ENCODE data around the gene LCE2B.
"Not testable (repeated sequence)": the region's sequence is repeated elsewhere in the genome, so short reads cannot be mapped to it uniquely, and the experiment has no call there.

Gene LCE2B

GRCh38 chr1:152658649-152659048 is 27.3 kb upstream of the LCE2B start:
- Histone ChIP-seq H3K9ac (ENCODE audit: low read length) (no peak overlapping the region), H3K27ac (ENCODE audit: low read length, poor library complexity, severe bottlenecking) (no peak overlapping the region), H3K36me3 (ENCODE audit: control insufficient read depth in 1 of 2, insufficient read depth in 2 of 2, low read depth in 1 of 2, low read length in 2 of 2) (no peaks in the 10 kb centered on the region), H3K79me1 (replicated peaks; ENCODE audit: low read length, poor library complexity, severe bottlenecking) (no peaks in the 10 kb centered on the region), H3K4me3 (ENCODE audit: insufficient read depth in 1 of 2, low read depth in 1 of 2, low read length in 2 of 2) (no peak overlapping the region), H2AFZ (ENCODE audit: low read depth, low read length) (no peak overlapping the region), H3K27me3 (ENCODE audit: control insufficient read depth in 1 of 2, insufficient read depth in 1 of 2, low read length in 2 of 2) (no peaks in the 10 kb centered on the region), H2BK15ac (ENCODE audit: low read depth, poor library complexity, severe bottlenecking) (no peak overlapping the region), H3K9me3 (ENCODE audit: control insufficient read depth, low read length) (no peaks in the 10 kb centered on the region), H3K4me1 (ENCODE audit: control insufficient read depth, insufficient read depth, low read depth, low read length) (no peaks in the 10 kb centered on the region), H2AK5ac (ENCODE audit: low read length, severe bottlenecking) (no peak overlapping the region), H2BK5ac (ENCODE audit: low read depth, low read length, poor library complexity, severe bottlenecking) (no peak overlapping the region), H3K4me2 (ENCODE audit: low read length, poor library complexity, severe bottlenecking) (no peak overlapping the region), H4K91ac (ENCODE audit: low read length) (no peak overlapping the region), H3K23ac (ENCODE audit: low read length in 2 of 2) (no peak overlapping the region), H4K8ac (ENCODE audit: low read length) (no peak overlapping the region), H2BK120ac (ENCODE audit: low read depth, low read length) (no peak overlapping the region), H3K14ac (ENCODE audit: low read length in 2 of 2) (no peak overlapping the region), H3K4ac (ENCODE audit: low read depth in 1 of 2, low read length in 2 of 2) (no peak overlapping the region), H2BK12ac (ENCODE audit: low read length in 2 of 2) (no peak overlapping the region), H3K18ac (ENCODE audit: low read depth in 1 of 2, low read length in 2 of 2) (no peak overlapping the region)
- DNase-seq: no peak
- WGBS: 62% methylated on average over 2 of the region's 3 CpGs

GRCh38 chr1:152663098-152663497 is 22.8 kb upstream of the LCE2B start, which contains the start of gene LCE2D:
LCE2D (plus strand) TSS chr1:152663380; CDS start chr1:152664106, 726 bp downstream.
- DNase-seq: no peak
- H4K8ac ChIP-seq (ENCODE audit: low read length): no peak within 1 kb of the TSS
- H2BK5ac ChIP-seq (ENCODE audit: low read depth, low read length, poor library complexity, severe bottlenecking): no peak within 1 kb of the TSS
- no peak within 1 kb of the TSS for H3K18ac ChIP-seq (ENCODE audit: low read depth in 1 of 2, low read length in 2 of 2)
- no peak within 1 kb of the TSS for H2BK15ac ChIP-seq (ENCODE audit: low read depth, poor library complexity, severe bottlenecking)
- no peak within 1 kb of the TSS for H3K27ac ChIP-seq (ENCODE audit: low read length, poor library complexity, severe bottlenecking)
- H3K23ac ChIP-seq (ENCODE audit: low read length in 2 of 2): no peak within 1 kb of the TSS
- H3K4me1 ChIP-seq (ENCODE audit: control insufficient read depth, insufficient read depth, low read depth, low read length): no peaks in the 10 kb centered on the region
- no peak within 1 kb of the TSS for H2BK120ac ChIP-seq (ENCODE audit: low read depth, low read length)
- H3K4me3 ChIP-seq (ENCODE audit: insufficient read depth in 1 of 2, low read depth in 1 of 2, low read length in 2 of 2): no peak within 1 kb of the TSS
- no peaks in the 10 kb centered on the region for H3K27me3 ChIP-seq (ENCODE audit: control insufficient read depth in 1 of 2, insufficient read depth in 1 of 2, low read length in 2 of 2)
- H3K79me1 ChIP-seq (replicated peaks; ENCODE audit: low read length, poor library complexity, severe bottlenecking): no peaks in the 10 kb centered on the region
- H3K14ac ChIP-seq (ENCODE audit: low read length in 2 of 2): no peak within 1 kb of the TSS
- no peak within 1 kb of the TSS for H3K9ac ChIP-seq (ENCODE audit: low read length)
- 32% methylated on average over 3 of the region's 3 CpGs for WGBS
- no peak within 1 kb of the TSS for H2AFZ ChIP-seq (ENCODE audit: low read depth, low read length)
- no peaks in the 10 kb centered on the region for H3K36me3 ChIP-seq (ENCODE audit: control insufficient read depth in 1 of 2, insufficient read depth in 2 of 2, low read depth in 1 of 2, low read length in 2 of 2)
- H4K91ac ChIP-seq (ENCODE audit: low read length): no peak within 1 kb of the TSS
- H2BK12ac ChIP-seq (ENCODE audit: low read length in 2 of 2): no peak within 1 kb of the TSS
- no peak within 1 kb of the TSS for H3K4ac ChIP-seq (ENCODE audit: low read depth in 1 of 2, low read length in 2 of 2)
- no peak within 1 kb of the TSS for H3K4me2 ChIP-seq (ENCODE audit: low read length, poor library complexity, severe bottlenecking)
- H2AK5ac ChIP-seq (ENCODE audit: low read length, severe bottlenecking): no peak within 1 kb of the TSS
- H3K9me3 ChIP-seq (ENCODE audit: control insufficient read depth, low read length): no peaks in the 10 kb centered on the region

GRCh38 chr1:152666171-152666570 is 19.8 kb upstream of the LCE2B start:
- not testable (repeated sequence) for H4K8ac ChIP-seq (ENCODE audit: low read length); H3K4me3 ChIP-seq (ENCODE audit: insufficient read depth in 1 of 2, low read depth in 1 of 2, low read length in 2 of 2); H3K79me1 ChIP-seq (replicated peaks; ENCODE audit: low read length, poor library complexity, severe bottlenecking); H3K9ac ChIP-seq (ENCODE audit: low read length); H3K23ac ChIP-seq (ENCODE audit: low read length in 2 of 2); H3K9me3 ChIP-seq (ENCODE audit: control insufficient read depth, low read length); H4K91ac ChIP-seq (ENCODE audit: low read length); H2BK15ac ChIP-seq (ENCODE audit: low read depth, poor library complexity, severe bottlenecking); H3K4me1 ChIP-seq (ENCODE audit: control insufficient read depth, insufficient read depth, low read depth, low read length); H3K14ac ChIP-seq (ENCODE audit: low read length in 2 of 2); H2BK120ac ChIP-seq (ENCODE audit: low read depth, low read length); H3K4me2 ChIP-seq (ENCODE audit: low read length, poor library complexity, severe bottlenecking); H3K18ac ChIP-seq (ENCODE audit: low read depth in 1 of 2, low read length in 2 of 2); H3K4ac ChIP-seq (ENCODE audit: low read depth in 1 of 2, low read length in 2 of 2); H2BK12ac ChIP-seq (ENCODE audit: low read length in 2 of 2); H3K36me3 ChIP-seq (ENCODE audit: control insufficient read depth in 1 of 2, insufficient read depth in 2 of 2, low read depth in 1 of 2, low read length in 2 of 2); H2AK5ac ChIP-seq (ENCODE audit: low read length, severe bottlenecking); DNase-seq; H2BK5ac ChIP-seq (ENCODE audit: low read depth, low read length, poor library complexity, severe bottlenecking); H3K27me3 ChIP-seq (ENCODE audit: control insufficient read depth in 1 of 2, insufficient read depth in 1 of 2, low read length in 2 of 2); H2AFZ ChIP-seq (ENCODE audit: low read depth, low read length); H3K27ac ChIP-seq (ENCODE audit: low read length, poor library complexity, severe bottlenecking)
- WGBS: no CpG with 5 or more reads among the region's 1 CpG

- H3K27me3 ChIP-seq (ENCODE audit: control insufficient read depth in 1 of 2, insufficient read depth in 1 of 2, low read length in 2 of 2): no peaks in the 10 kb centered on the region
- 85% methylated on average over 5 of the region's 5 CpGs for WGBS
- H2AK5ac ChIP-seq (ENCODE audit: low read length, severe bottlenecking): no peak overlapping the region
- no peak for DNase-seq
- no peak overlapping the region for H2BK120ac ChIP-seq (ENCODE audit: low read depth, low read length)
- H3K18ac ChIP-seq (ENCODE audit: low read depth in 1 of 2, low read length in 2 of 2): no peak overlapping the region
- H3K9ac ChIP-seq (ENCODE audit: low read length): no peak overlapping the region
- no peaks in the 10 kb centered on the region for H3K79me1 ChIP-seq (replicated peaks; ENCODE audit: low read length, poor library complexity, severe bottlenecking)
- no peak overlapping the region for H3K4ac ChIP-seq (ENCODE audit: low read depth in 1 of 2, low read length in 2 of 2)
- H3K23ac ChIP-seq (ENCODE audit: low read length in 2 of 2): no peak overlapping the region
- H3K4me3 ChIP-seq (ENCODE audit: insufficient read depth in 1 of 2, low read depth in 1 of 2, low read length in 2 of 2): no peak overlapping the region
- H3K14ac ChIP-seq (ENCODE audit: low read length in 2 of 2): no peak overlapping the region
- no peak overlapping the region for H2BK5ac ChIP-seq (ENCODE audit: low read depth, low read length, poor library complexity, severe bottlenecking)
- H3K36me3 ChIP-seq (ENCODE audit: control insufficient read depth in 1 of 2, insufficient read depth in 2 of 2, low read depth in 1 of 2, low read length in 2 of 2): no peaks in the 10 kb centered on the region
- no peak overlapping the region for H3K4me2 ChIP-seq (ENCODE audit: low read length, poor library complexity, severe bottlenecking)
- no peak overlapping the region for H2AFZ ChIP-seq (ENCODE audit: low read depth, low read length)
- H2BK12ac ChIP-seq (ENCODE audit: low read length in 2 of 2): no peak overlapping the region
- no peak overlapping the region for H3K27ac ChIP-seq (ENCODE audit: low read length, poor library complexity, severe bottlenecking)
- H3K9me3 ChIP-seq (ENCODE audit: control insufficient read depth, low read length): no peaks in the 10 kb centered on the region
- H4K8ac ChIP-seq (ENCODE audit: low read length): no peak overlapping the region
- H3K4me1 ChIP-seq (ENCODE audit: control insufficient read depth, insufficient read depth, low read depth, low read length): no peaks in the 10 kb centered on the region
- no peak overlapping the region for H2BK15ac ChIP-seq (ENCODE audit: low read depth, poor library complexity, severe bottlenecking)
- H4K91ac ChIP-seq (ENCODE audit: low read length): no peak overlapping the region
Observed at GRCh38 chr1:152667648-152668047, 18.3 kb upstream of the LCE2B start.
